ENCODE results near the gene RAB40C.

RAB40C gene

GRCh38 chr16:569445-570254 is 20.2 kb upstream of the RAB40C start, which contains the start of gene PIGQ:
Gene PIGQ (plus strand): TSS chr16:569968. CDS start chr16:574075, 4,107 bp downstream.
- no peaks in the 10 kb centered on the region for H3K9me3 ChIP-seq (ENCODE audit: control insufficient read depth, insufficient read depth, low read length)
- no peaks in the 10 kb centered on the region for H3K27me3 ChIP-seq (ENCODE audit: control insufficient read depth, insufficient read depth, low read length)
- H3K9ac ChIP-seq (ENCODE audit: low read depth, low read length): peak within 1 kb of the TSS; percentile 83
- H3K4me1 ChIP-seq (ENCODE audit: control insufficient read depth, insufficient read depth, low read length): no peaks in the 10 kb centered on the region
- peak within 1 kb of the TSS; percentile 68 for H3K4me3 ChIP-seq (ENCODE audit: low read depth, low read length)
- H3K36me3 ChIP-seq (ENCODE audit: control insufficient read depth, insufficient read depth, low read length): peaks cover 7% of the 10 kb centered on the region

DNA sequence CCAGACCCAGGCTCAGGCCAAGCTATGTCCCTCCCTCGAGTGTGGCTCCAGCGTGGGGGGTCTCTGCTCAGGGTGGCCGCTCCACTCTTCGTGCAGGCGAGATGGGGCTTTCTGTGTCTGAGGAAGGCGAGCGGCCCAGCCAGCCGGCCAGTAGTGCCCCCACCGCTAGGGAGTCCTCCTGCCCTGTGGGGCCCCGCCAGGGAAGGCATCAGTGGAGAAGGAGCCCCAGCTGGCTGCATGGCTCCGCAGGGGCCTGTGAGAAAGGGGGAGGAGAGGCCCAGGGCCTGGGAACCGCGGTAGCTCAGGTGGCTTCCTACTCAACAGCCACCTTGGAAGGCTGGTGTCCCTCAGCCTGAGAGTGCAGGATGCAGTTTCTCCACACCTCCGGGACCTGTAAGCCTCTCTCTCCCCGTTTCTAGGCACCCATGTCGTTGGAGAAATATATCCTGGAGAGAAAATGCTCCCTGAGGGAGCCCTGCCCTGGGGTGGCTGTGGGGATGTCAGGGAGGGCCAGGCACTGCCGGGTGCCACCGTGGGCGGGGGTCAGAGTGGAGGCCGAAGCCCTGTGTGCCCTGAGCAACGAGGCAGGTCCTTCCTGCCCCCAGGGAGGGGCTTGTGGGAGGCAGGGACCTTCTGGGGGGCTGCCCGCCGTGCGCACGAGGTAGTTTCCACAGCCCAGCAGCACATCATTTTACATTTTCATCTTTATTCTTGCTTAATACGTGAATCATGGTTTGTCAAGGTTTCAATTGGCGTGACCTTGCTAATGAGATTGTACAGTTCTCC is 16.8 kb upstream of the RAB40C start:
- Histone ChIP-seq H3K27me3 (ENCODE audit: control insufficient read depth, insufficient read depth, low read length) (no peaks in the 10 kb centered on the region), H3K4me3 (ENCODE audit: low read depth, low read length) (no peak overlapping the region), H3K9me3 (ENCODE audit: control insufficient read depth, insufficient read depth, low read length) (no peaks in the 10 kb centered on the region), H3K9ac (ENCODE audit: low read depth, low read length) (no peak overlapping the region), H3K4me1 (ENCODE audit: control insufficient read depth, insufficient read depth, low read length) (no peaks in the 10 kb centered on the region), H3K36me3 (ENCODE audit: control insufficient read depth, insufficient read depth, low read length) (peaks cover 18% of the 10 kb centered on the region)

DNA sequence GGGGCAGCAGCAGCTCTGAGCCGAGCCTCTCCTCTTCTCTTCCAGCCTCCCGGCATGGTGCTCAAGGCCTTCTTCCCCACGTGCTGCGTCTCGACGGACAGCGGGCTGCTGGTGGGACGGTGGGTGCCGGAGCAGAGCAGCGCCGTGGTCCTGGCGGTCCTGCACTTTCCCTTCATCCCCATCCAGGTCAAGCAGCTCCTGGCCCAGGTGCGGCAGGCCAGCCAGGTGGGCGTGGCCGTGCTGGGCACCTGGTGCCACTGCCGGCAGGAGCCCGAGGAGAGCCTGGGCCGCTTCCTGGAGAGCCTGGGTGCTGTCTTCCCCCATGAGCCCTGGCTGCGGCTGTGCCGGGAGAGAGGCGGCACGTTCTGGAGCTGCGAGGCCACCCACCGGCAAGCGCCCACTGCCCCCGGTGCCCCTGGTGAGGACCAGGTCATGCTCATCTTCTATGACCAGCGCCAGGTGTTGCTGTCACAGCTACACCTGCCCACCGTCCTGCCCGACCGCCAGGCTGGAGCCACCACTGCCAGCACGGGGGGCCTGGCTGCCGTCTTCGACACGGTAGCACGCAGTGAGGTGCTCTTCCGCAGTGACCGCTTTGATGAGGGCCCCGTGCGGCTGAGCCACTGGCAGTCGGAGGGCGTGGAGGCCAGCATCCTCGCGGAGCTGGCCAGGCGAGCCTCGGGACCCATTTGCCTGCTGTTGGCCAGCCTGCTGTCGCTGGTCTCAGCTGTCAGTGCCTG is 15.7 kb upstream of the RAB40C start:
- Histone ChIP-seq H3K27me3 (ENCODE audit: control insufficient read depth, insufficient read depth, low read length) (no peaks in the 10 kb centered on the region), H3K9me3 (ENCODE audit: control insufficient read depth, insufficient read depth, low read length) (no peaks in the 10 kb centered on the region), H3K9ac (ENCODE audit: low read depth, low read length) (no peak overlapping the region), H3K36me3 (ENCODE audit: control insufficient read depth, insufficient read depth, low read length) (peaks cover 18% of the 10 kb centered on the region), H3K4me3 (ENCODE audit: low read depth, low read length) (no peak overlapping the region), H3K4me1 (ENCODE audit: control insufficient read depth, insufficient read depth, low read length) (no peaks in the 10 kb centered on the region)

GRCh38 chr16:575354-576196 is 14.3 kb upstream of the RAB40C start:
- Histone ChIP-seq H3K9me3 (ENCODE audit: control insufficient read depth, insufficient read depth, low read length) (no peaks in the 10 kb centered on the region), H3K4me1 (ENCODE audit: control insufficient read depth, insufficient read depth, low read length) (no peaks in the 10 kb centered on the region), H3K36me3 (ENCODE audit: control insufficient read depth, insufficient read depth, low read length) (peaks cover 20% of the 10 kb centered on the region), H3K27me3 (ENCODE audit: control insufficient read depth, insufficient read depth, low read length) (no peaks in the 10 kb centered on the region), H3K9ac (ENCODE audit: low read depth, low read length) (no peak overlapping the region), H3K4me3 (ENCODE audit: low read depth, low read length) (no peak overlapping the region)

- no peaks in the 10 kb centered on the region for H3K4me1 ChIP-seq (ENCODE audit: control insufficient read depth, insufficient read depth, low read length)
- H3K27me3 ChIP-seq (ENCODE audit: control insufficient read depth, insufficient read depth, low read length): no peaks in the 10 kb centered on the region
- H3K9me3 ChIP-seq (ENCODE audit: control insufficient read depth, insufficient read depth, low read length): no peaks in the 10 kb centered on the region
- H3K36me3 ChIP-seq (ENCODE audit: control insufficient read depth, insufficient read depth, low read length): peaks cover 24% of the 10 kb centered on the region
- no peak overlapping the region for H3K4me3 ChIP-seq (ENCODE audit: low read depth, low read length)
- no peak overlapping the region for H3K9ac ChIP-seq (ENCODE audit: low read depth, low read length)
Measured at GRCh38 chr16:576197-576822, 13.6 kb upstream of the RAB40C start.

- Histone ChIP-seq H3K36me3 (ENCODE audit: control insufficient read depth, insufficient read depth, low read length) (peaks cover 24% of the 10 kb centered on the region), H3K4me3 (ENCODE audit: low read depth, low read length) (no peak overlapping the region)
Measured at GRCh38 chr16:576823-577201, 13.1 kb upstream of the RAB40C start.

GRCh38 chr16:577796-578195 is 12.1 kb upstream of the RAB40C start:
- no peaks in the 10 kb centered on the region for H3K9me3 ChIP-seq (ENCODE audit: control insufficient read depth, insufficient read depth, low read length)
- no peak overlapping the region for H3K9ac ChIP-seq (ENCODE audit: low read depth, low read length)

More at GRCh38 chr16:576823-577201, 13.1 kb upstream of the RAB40C start:
- no peaks in the 10 kb centered on the region for H3K27me3 ChIP-seq (ENCODE audit: control insufficient read depth, insufficient read depth, low read length)
- H3K9ac ChIP-seq (ENCODE audit: low read depth, low read length): no peak overlapping the region
- no peaks in the 10 kb centered on the region for H3K4me1 ChIP-seq (ENCODE audit: control insufficient read depth, insufficient read depth, low read length)
- H3K9me3 ChIP-seq (ENCODE audit: control insufficient read depth, insufficient read depth, low read length): no peaks in the 10 kb centered on the region

GRCh38 chr16:578232-578869 is 11.5 kb upstream of the RAB40C start:
- no peaks in the 10 kb centered on the region for H3K4me1 ChIP-seq (ENCODE audit: control insufficient read depth, insufficient read depth, low read length)
- peak overlapping the region; percentile 8 for H3K4me3 ChIP-seq (ENCODE audit: low read depth, low read length)
- no peaks in the 10 kb centered on the region for H3K27me3 ChIP-seq (ENCODE audit: control insufficient read depth, insufficient read depth, low read length)
- no peaks in the 10 kb centered on the region for H3K9me3 ChIP-seq (ENCODE audit: control insufficient read depth, insufficient read depth, low read length)
- H3K36me3 ChIP-seq (ENCODE audit: control insufficient read depth, insufficient read depth, low read length): peaks cover 34% of the 10 kb centered on the region
- H3K9ac ChIP-seq (ENCODE audit: low read depth, low read length): no peak overlapping the region

More at GRCh38 chr16:577796-578195, 12.1 kb upstream of the RAB40C start:
- Histone ChIP-seq H3K4me1 (ENCODE audit: control insufficient read depth, insufficient read depth, low read length) (no peaks in the 10 kb centered on the region), H3K27me3 (ENCODE audit: control insufficient read depth, insufficient read depth, low read length) (no peaks in the 10 kb centered on the region), H3K36me3 (ENCODE audit: control insufficient read depth, insufficient read depth, low read length) (peaks cover 29% of the 10 kb centered on the region), H3K4me3 (ENCODE audit: low read depth, low read length) (no peak overlapping the region)

DNA sequence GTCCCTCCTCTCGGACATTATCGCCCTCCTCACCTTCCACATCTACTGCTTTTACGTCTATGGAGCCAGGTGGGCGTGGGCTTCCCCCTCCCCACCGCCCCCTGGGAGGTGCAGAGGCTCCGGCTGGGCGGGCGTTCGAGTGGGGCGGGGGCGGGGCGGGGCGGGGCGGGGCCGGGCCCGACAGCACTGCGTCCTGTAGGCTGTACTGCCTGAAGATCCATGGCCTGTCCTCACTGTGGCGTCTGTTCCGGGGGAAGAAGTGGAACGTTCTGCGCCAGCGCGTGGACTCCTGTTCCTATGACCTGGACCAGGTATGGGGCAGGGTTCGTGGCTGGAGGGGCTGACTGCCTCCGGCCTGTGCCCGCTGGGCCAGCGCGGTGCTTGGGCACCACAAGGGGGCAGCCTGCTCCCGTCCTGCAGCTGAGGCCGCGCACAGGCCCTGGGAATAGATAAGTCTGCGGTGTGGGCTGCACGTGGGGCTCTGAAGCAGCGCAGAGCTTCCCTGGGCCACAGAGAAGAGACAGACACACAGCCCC is 10.9 kb upstream of the RAB40C start:
- Histone ChIP-seq H3K9ac (ENCODE audit: low read depth, low read length) (no peak overlapping the region), H3K4me3 (ENCODE audit: low read depth, low read length) (peak overlapping the region; percentile 50), H3K27me3 (ENCODE audit: control insufficient read depth, insufficient read depth, low read length) (no peaks in the 10 kb centered on the region), H3K9me3 (ENCODE audit: control insufficient read depth, insufficient read depth, low read length) (no peaks in the 10 kb centered on the region), H3K4me1 (ENCODE audit: control insufficient read depth, insufficient read depth, low read length) (no peaks in the 10 kb centered on the region), H3K36me3 (ENCODE audit: control insufficient read depth, insufficient read depth, low read length) (peaks cover 31% of the 10 kb centered on the region)

All from iPS-15b (cell line).